H1 (cell line): Measurements from ENCODE around the gene AP1S3. TPM values are rescaled to one million over a fixed set of nuclear protein-coding genes. Genes with fewer than 3 reads are reported as not detected.

Experiments used
- CTCF ChIA-PET: fragments of 300-600 bp; sonication (Branson Sonifier 250); formaldehyde crosslinking; loops from one replicate; lab custom pipeline; 2021; ENCODE audit not compliant: partially characterized antibody; lab: Charles Lee
- POLR2A ChIA-PET: fragments of 300-600 bp; sonication (Branson Sonifier 250); formaldehyde crosslinking; loops from one replicate; lab custom pipeline; 2021; ENCODE audit warnings: inconsistent platforms; ENCODE audit not compliant: partially characterized antibody; lab: Charles Lee
- DNase-seq, 2 experiments: peaks; one replicate each; pipeline versions ENCODE4 v3.0.0 to v3.0.0-alpha.2; 2010 to 2022; ENCODE audit warnings: low spot score in 2 of 2, low read depth in 1 of 2, mixed read lengths in 1 of 2
- FAIRE-seq: peaks from 2 replicates; lab custom pipeline; 2011; peaks lifted over from hg19 to GRCh38; lab: Jason Lieb, UNC
- H2AFZ ChIP-seq: 2 replicates; pipeline ENCODE4 v1.8.1; 2012; ENCODE audit warnings: low read length, inconsistent platforms
- H2AK5ac ChIP-seq: 2 replicates; pipeline ENCODE4 v1.6.1; 2013; ENCODE audit warnings: low read depth, low read length
- H2BK120ac ChIP-seq: replicated peaks from 2 replicates; pipeline ENCODE3; 2013; ENCODE audit warnings: low read depth, low read length, inconsistent platforms
- H2BK12ac ChIP-seq: 2 replicates; pipeline ENCODE4 v1.6.1; 2013; ENCODE audit warnings: low read depth, low read length
- H2BK15ac ChIP-seq: 2 replicates; pipeline ENCODE4 v1.6.1; 2013; ENCODE audit warnings: low read length
- H2BK20ac ChIP-seq: 2 replicates; pipeline ENCODE4 v1.6.1; 2013; ENCODE audit warnings: low read length
- H2BK5ac ChIP-seq: 2 replicates; pipeline ENCODE4 v1.6.1; 2013; ENCODE audit warnings: low read depth, low read length
- H3K14ac ChIP-seq: 2 replicates; pipeline ENCODE4 v1.6.1; 2013; ENCODE audit warnings: inconsistent platforms; ENCODE audit not compliant: insufficient read length
- H3K18ac ChIP-seq: 2 replicates; pipeline ENCODE4 v1.6.1; 2013; ENCODE audit warnings: low read length; ENCODE audit errors: extremely low read depth
- H3K23ac ChIP-seq: 2 replicates; pipeline ENCODE4 v1.6.1; 2013; ENCODE audit warnings: inconsistent platforms; ENCODE audit not compliant: insufficient read length
- H3K23me2 ChIP-seq: 2 replicates; pipeline ENCODE4 v1.6.1; 2013; ENCODE audit warnings: low read depth, low read length
- H3K27ac ChIP-seq: 2 replicates; pipeline ENCODE4 v1.6.1; 2011; ENCODE audit warnings: low read depth, low read length, inconsistent platforms
- H3K27me3 ChIP-seq, 4 experiments: replicated peaks in 1 of 4; 1 replicate in 1 of 4; 2 replicates in 3 of 4; pipeline versions ENCODE4 v1.6.1 to v1.8.1; 2011 to 2013; ENCODE audit warnings: low read length in 3 of 4, mild to moderate bottlenecking in 3 of 4, inconsistent platforms in 2 of 4, mixed read lengths in 2 of 4, moderate library complexity in 1 of 4; ENCODE audit not compliant: control insufficient read depth in 3 of 4, insufficient read depth in 3 of 4; ENCODE audit errors: extremely low read depth in 1 of 4
- H3K36me3 ChIP-seq, 4 experiments: 2 replicates each; pipeline versions ENCODE4 v1.6.1 to v1.8.1; 2011 to 2013; ENCODE audit warnings: mild to moderate bottlenecking in 4 of 4, low read length in 3 of 4, moderate library complexity in 2 of 4, control low read depth in 1 of 4, inconsistent platforms in 1 of 4; ENCODE audit not compliant: insufficient read depth in 4 of 4, control insufficient read depth in 2 of 4
- H3K4ac ChIP-seq: replicated peaks from 2 replicates; pipeline ENCODE3; 2013; ENCODE audit warnings: low read length, low read depth, mixed read lengths, inconsistent platforms; ENCODE audit not compliant: insufficient read length
- H3K4me1 ChIP-seq, 4 experiments: replicated peaks in 1 of 4; 1 replicate in 1 of 4; 2 replicates in 3 of 4; pipeline versions ENCODE4 v1.6.1 to v1.8.1; 2011 to 2013; ENCODE audit warnings: low read length in 3 of 4, inconsistent platforms in 2 of 4, mixed read lengths in 1 of 4; ENCODE audit not compliant: insufficient read depth in 4 of 4, control insufficient read depth in 3 of 4
- H3K4me2 ChIP-seq, 2 experiments: 2 replicates each; pipeline versions ENCODE4 v1.6.1 to v1.8.1; 2011 to 2013; ENCODE audit warnings: low read depth in 2 of 2, low read length in 2 of 2, control low read depth in 1 of 2, inconsistent platforms in 1 of 2, mild to moderate bottlenecking in 1 of 2; ENCODE audit not compliant: insufficient read depth in 1 of 2
- H3K4me3 ChIP-seq, 4 experiments: fragments of 200-600, 300-600 bp in 1 of 4; sonication (generic), shearing (Covaris generic), sonication (Bioruptor Twin) in 1 of 4; 2 replicates each; pipeline versions ENCODE4 v1.5.1 to v1.8.1; 2011 to 2016; ENCODE audit warnings: low read length in 4 of 4, low read depth in 3 of 4, control low read depth in 2 of 4, inconsistent platforms in 2 of 4, mild to moderate bottlenecking in 2 of 4, mixed read lengths in 1 of 4, moderate library complexity in 1 of 4; ENCODE audit not compliant: insufficient read depth in 2 of 4; ENCODE audit errors: extremely low read depth in 1 of 4
- H3K56ac ChIP-seq: replicated peaks from 2 replicates; pipeline ENCODE3; 2013; ENCODE audit warnings: low read depth, mild to moderate bottlenecking, mixed read lengths, low read length, inconsistent platforms; ENCODE audit not compliant: insufficient read length
- H3K79me1 ChIP-seq: 2 replicates; pipeline ENCODE4 v1.6.1; 2013; ENCODE audit warnings: low read depth, low read length, control low read depth
- H3K79me2 ChIP-seq, 2 experiments: 2 replicates each; pipeline versions ENCODE4 v1.6.1 to v1.8.1; 2012 to 2013; ENCODE audit warnings: low read length in 2 of 2, mild to moderate bottlenecking in 2 of 2, inconsistent platforms in 1 of 2; ENCODE audit not compliant: insufficient read depth in 2 of 2, control insufficient read depth in 1 of 2
- H3K9ac ChIP-seq, 4 experiments: replicated peaks in 1 of 4; 1 replicate in 1 of 4; 2 replicates in 3 of 4; pipeline versions ENCODE4 v1.6.1 to v1.8.1; 2011 to 2013; ENCODE audit warnings: low read depth in 3 of 4, low read length in 3 of 4, control low read depth in 2 of 4, mild to moderate bottlenecking in 2 of 4, moderate library complexity in 2 of 4, inconsistent platforms in 1 of 4; ENCODE audit errors: extremely low read depth in 1 of 4
- H3K9me3 ChIP-seq, 2 experiments: 2 replicates each; pipeline versions ENCODE4 v1.6.1 to v1.8.1; 2012 to 2013; ENCODE audit warnings: mild to moderate bottlenecking in 2 of 2, moderate library complexity in 2 of 2, control low read depth in 1 of 2, inconsistent platforms in 1 of 2, low read depth in 1 of 2, low read length in 1 of 2, mixed read lengths in 1 of 2; ENCODE audit not compliant: insufficient read depth in 2 of 2
- H4K20me1 ChIP-seq, 2 experiments: replicated peaks in 1 of 2; 2 replicates each; pipeline versions ENCODE3 to v1.8.1; 2011 to 2013; ENCODE audit warnings: inconsistent platforms in 2 of 2, low read length in 2 of 2, mild to moderate bottlenecking in 1 of 2; ENCODE audit not compliant: insufficient read depth in 2 of 2, control insufficient read depth in 1 of 2
- H4K5ac ChIP-seq: 2 replicates; pipeline ENCODE4 v1.6.1; 2013; ENCODE audit warnings: low read length, low read depth, mixed read lengths, inconsistent platforms; ENCODE audit not compliant: insufficient read length
- H4K8ac ChIP-seq: 2 replicates; pipeline ENCODE4 v1.8.0; 2013; ENCODE audit warnings: mild to moderate bottlenecking, moderate library complexity, low read length, inconsistent platforms; ENCODE audit not compliant: insufficient read depth; ENCODE audit errors: extremely low read depth
- H4K91ac ChIP-seq: replicated peaks from 2 replicates; pipeline ENCODE3; 2013; ENCODE audit warnings: low read length, mixed read lengths, inconsistent platforms; ENCODE audit not compliant: insufficient read length
- ATF2 ChIP-seq: IDR thresholded peaks from 2 replicates; pipeline ENCODE4 v1.6.1; 2012; ENCODE audit warnings: low read length, inconsistent platforms
- CHD1 ChIP-seq: IDR thresholded peaks from 2 replicates; pipeline ENCODE4 v1.6.1; 2012; ENCODE audit warnings: low read depth, low read length, improper control_type of control experiment
- CTBP2 ChIP-seq: IDR thresholded peaks from 2 replicates; pipeline ENCODE4 v1.7.0; 2011; ENCODE audit warnings: borderline replicate concordance, mild to moderate bottlenecking, moderate library complexity, mixed read lengths, low read length; ENCODE audit not compliant: insufficient read depth, insufficient read length
- FOSL1 ChIP-seq: IDR thresholded peaks from 2 replicates; pipeline ENCODE4 v1.6.1; 2011; ENCODE audit warnings: mild to moderate bottlenecking, low read depth, low read length, moderate library complexity; ENCODE audit not compliant: insufficient read depth
- MAFK ChIP-seq: IDR thresholded peaks from 2 replicates; pipeline ENCODE4 v1.6.1; 2012; ENCODE audit warnings: low read depth, mild to moderate bottlenecking, improper control_type of control experiment, low read length
- NANOG ChIP-seq: IDR thresholded peaks from 2 replicates; pipeline ENCODE4 v1.6.1; 2011; ENCODE audit warnings: low read length, low read depth, mild to moderate bottlenecking, inconsistent platforms; ENCODE audit not compliant: insufficient read depth, poor library complexity, severe bottlenecking
- SP4 ChIP-seq: IDR thresholded peaks from 2 replicates; pipeline ENCODE4 v1.6.1; 2012; ENCODE audit warnings: low read length, inconsistent platforms
- SRF ChIP-seq: IDR thresholded peaks from 2 replicates; pipeline ENCODE4 v1.6.1; 2011; ENCODE audit warnings: mild to moderate bottlenecking, low read depth, low read length, moderate library complexity
- WGBS, 2 experiments: shearing (Covaris generic) in 1 of 2; methylation state at CpG; one replicate each; pipeline versions ENCODE4 v1.1.6 to v1.1.7; 2013 to 2015; ENCODE audit warnings: low lambda C conversion rate in 2 of 2, mixed read lengths in 2 of 2, inconsistent platforms in 1 of 2, low coverage in 1 of 2, missing lambda C conversion rate in 1 of 2; ENCODE audit not compliant: insufficient replicate concordance in 2 of 2, insufficient coverage in 1 of 2, insufficient read length in 1 of 2; ENCODE audit errors: extremely low coverage in 1 of 2, missing lambda C conversion rate in 1 of 2; 5-methylcytosine and 5-hydroxymethylcytosine counted together
- polyA plus RNA-seq, 7 experiments: library from polyadenylated mRNA; depleted of rRNA in 3 of 7; stranded (reverse) in 5 of 7; unstranded in 2 of 7; fragments of >200 nt in 5 of 7; fragments of 200-250 nt in 2 of 7; gene quantifications; 1 replicate in 5 of 7; 2 replicates in 1 of 7; 4 replicates in 1 of 7; pipeline versions ENCODE4 v1.2.1 to v1.2.3, GENCODE V29; 2011 to 2013; ENCODE audit warnings: missing spikeins in 2 of 7, mixed read lengths in 2 of 7
- total RNA-seq: library from RNA; stranded (reverse); fragmentation: NEBNext Ultra II Directional; extraction: Animal tissue kit (Norgen Biotek cat#: 25700); gene quantifications from 2 replicates; pipeline ENCODE4 v1.2.1, GENCODE V29; 2021

Gene AP1S3
- total and polyA plus RNA-seq, 2 of the 8 experiments (the other 6 are each of a cell fraction or from before 2014, with no cell fraction given), result 3.9 to 20.2 TPM

GRCh38 chr2:223801736-223802135 is 35.6 kb downstream of the AP1S3 start:
- H4K5ac ChIP-seq, result no peak overlapping the region
- H3K23ac ChIP-seq, result no peak overlapping the region
- H2BK20ac ChIP-seq, result no peak overlapping the region
- H4K20me1 ChIP-seq, result no peaks in the 10 kb centered on the region
- CTCF ChIA-PET, result interaction anchor here (0.6 to 2.6 kb wide), 11 partner anchors 8 to 1111 kb away, joined by 3 to 9 read pairs (median 4); no protein-coding TSS in a partner anchor
- TF ChIP-seq CHD1 (no peak), SRF (no peak), CTBP2 (no peak), NANOG (no peak), MAFK (no peak), ATF2 (no peak), SP4 (no peak), FOSL1 (no peak)
- no peak overlapping the region for H2AK5ac ChIP-seq
- DNase-seq (no peak), FAIRE-seq (no peak)
- POLR2A ChIA-PET, result interaction anchor here (0.7 kb wide), 1 partner anchor 143 kb away, joined by 3 read pairs; no protein-coding TSS in a partner anchor
- H3K9me3 ChIP-seq, result no peaks in the 10 kb centered on the region
- no peak overlapping the region for H3K4me3 ChIP-seq
- H3K79me1 ChIP-seq, result no peaks in the 10 kb centered on the region; the same call in 1 of the 2 replicates
- H3K4me2 ChIP-seq, result no peak overlapping the region
- no peaks in the 10 kb centered on the region for H3K4me1 ChIP-seq
- no peak overlapping the region for H2BK12ac ChIP-seq
- H3K9ac ChIP-seq, result no peak overlapping the region
- WGBS, 2 experiments, result 89% methylated on average over 5 of the region's 5 CpGs; no CpG with 5 or more reads in 1 of the 2 experiments
- no peak overlapping the region for H3K56ac ChIP-seq
- no peak overlapping the region for H2BK120ac ChIP-seq
- peaks cover 0 to 9% of the 10 kb centered on the region in 2 experiments; a peak in 1 of 4 replicates for H3K79me2 ChIP-seq
- no peak overlapping the region for H4K8ac ChIP-seq
- no peak overlapping the region for H2AFZ ChIP-seq
- no peak overlapping the region for H3K18ac ChIP-seq
- H2BK5ac ChIP-seq, result no peak overlapping the region
- H3K27ac ChIP-seq, result no peak overlapping the region
- no peaks in the 10 kb centered on the region for H3K23me2 ChIP-seq
- no peaks in the 10 kb centered on the region for H3K27me3 ChIP-seq
- H2BK15ac ChIP-seq, result no peak overlapping the region
- H3K14ac ChIP-seq, result no peak overlapping the region
- no peak overlapping the region for H3K4ac ChIP-seq
- H4K91ac ChIP-seq, result no peak overlapping the region
- H3K36me3 ChIP-seq, result no peaks in the 10 kb centered on the region; a peak in 1 of 8 replicates
